Measurements from ENCODE around the gene P2RY4. TPM values are rescaled to one million over a fixed set of nuclear protein-coding genes. Genes with fewer than 3 reads are reported as not detected.

Gene P2RY4
- total RNA-seq, 2 donors from 2014 or later, result 1.4 to 3.9 TPM

DNA sequence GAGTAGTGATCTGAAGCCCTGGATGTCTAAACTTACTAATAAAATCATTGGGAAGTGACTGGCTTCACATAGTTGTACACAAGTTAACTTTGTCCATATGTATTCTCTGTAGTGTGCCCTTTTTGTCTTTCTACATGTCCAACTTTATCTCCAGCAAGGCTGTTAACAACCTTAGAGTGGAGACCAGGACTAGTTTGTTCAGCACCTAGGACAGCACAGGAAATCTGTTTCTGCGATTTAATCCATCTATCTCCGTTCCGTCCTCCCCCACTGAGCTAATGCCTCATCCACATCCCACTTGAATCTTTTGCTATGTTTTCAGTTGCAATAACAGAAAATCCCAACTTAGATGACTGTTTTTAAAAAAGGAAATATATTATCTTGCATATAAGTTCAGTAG lies 4.8 kb upstream of the P2RY4 start:
- no peaks in the 10 kb centered on the region for H3K9me3 ChIP-seq
- no peaks in the 10 kb centered on the region for H3K27me3 ChIP-seq (replicated peaks; ENCODE audit: insufficient read depth)
- no peak for ATAC-seq (ENCODE audit: insufficient number of reproducible peaks, low FRiP score, low read depth)
- TF ChIP-seq, protein P1, sequence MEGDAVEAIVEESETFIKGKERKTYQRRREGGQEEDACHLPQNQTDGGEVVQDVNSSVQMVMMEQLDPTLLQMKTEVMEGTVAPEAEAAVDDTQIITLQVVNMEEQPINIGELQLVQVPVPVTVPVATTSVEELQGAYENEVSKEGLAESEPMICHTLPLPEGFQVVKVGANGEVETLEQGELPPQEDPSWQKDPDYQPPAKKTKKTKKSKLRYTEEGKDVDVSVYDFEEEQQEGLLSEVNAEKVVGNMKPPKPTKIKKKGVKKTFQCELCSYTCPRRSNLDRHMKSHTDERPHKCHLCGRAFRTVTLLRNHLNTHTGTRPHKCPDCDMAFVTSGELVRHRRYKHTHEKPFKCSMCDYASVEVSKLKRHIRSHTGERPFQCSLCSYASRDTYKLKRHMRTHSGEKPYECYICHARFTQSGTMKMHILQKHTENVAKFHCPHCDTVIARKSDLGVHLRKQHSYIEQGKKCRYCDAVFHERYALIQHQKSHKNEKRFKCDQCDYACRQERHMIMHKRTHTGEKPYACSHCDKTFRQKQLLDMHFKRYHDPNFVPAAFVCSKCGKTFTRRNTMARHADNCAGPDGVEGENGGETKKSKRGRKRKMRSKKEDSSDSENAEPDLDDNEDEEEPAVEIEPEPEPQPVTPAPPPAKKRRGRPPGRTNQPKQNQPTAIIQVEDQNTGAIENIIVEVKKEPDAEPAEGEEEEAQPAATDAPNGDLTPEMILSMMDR (IDR thresholded peaks at IDR 0.05), result no peak
- H3K4me3 ChIP-seq, result no peak overlapping the region
- H3K27ac ChIP-seq, result no peak overlapping the region
- no peaks in the 10 kb centered on the region for H3K4me1 ChIP-seq (ENCODE audit: control insufficient read depth in 1 of 2, low read depth in 2 of 2)
- no peaks in the 10 kb centered on the region for H3K36me3 ChIP-seq
- DNase-seq (ENCODE audit: low spot score), result no peak

DNA sequence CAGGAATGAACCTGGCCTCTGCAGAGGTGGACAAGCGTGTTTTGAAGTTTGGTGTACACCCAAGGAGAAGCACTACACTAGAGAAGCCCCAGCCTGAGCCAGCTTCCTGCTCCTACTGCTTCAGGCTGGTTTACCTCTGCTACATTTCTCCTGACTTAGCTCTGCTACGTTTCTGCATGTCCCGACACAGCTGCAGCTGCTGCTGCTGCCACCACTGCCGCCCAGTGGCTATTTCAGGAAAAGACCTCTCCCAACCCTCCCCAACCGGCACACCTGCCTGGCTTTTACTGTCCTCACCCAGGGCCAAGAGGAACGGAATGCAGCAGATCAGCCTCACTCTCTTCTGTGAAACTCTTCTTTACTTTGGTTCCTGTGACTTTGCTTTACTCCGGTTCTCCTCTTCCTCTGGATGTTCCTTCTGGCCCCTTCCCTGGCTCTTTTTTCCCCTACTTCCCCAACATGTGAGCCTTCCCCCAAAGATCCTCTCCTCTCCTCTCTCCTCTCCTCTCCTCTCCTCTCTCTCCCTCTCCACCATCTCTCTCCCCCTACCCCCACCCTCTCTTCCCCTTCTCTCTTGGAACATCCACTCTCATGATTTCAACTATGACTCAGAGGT lies 3.1 kb upstream of the P2RY4 start:
- Histone ChIP-seq H3K27me3 (replicated peaks; ENCODE audit: insufficient read depth) (no peaks in the 10 kb centered on the region), H3K36me3 (no peaks in the 10 kb centered on the region), H3K9me3 (no peaks in the 10 kb centered on the region), H3K4me3 (no peak overlapping the region), H3K4me1 (ENCODE audit: control insufficient read depth in 1 of 2, low read depth in 2 of 2) (no peaks in the 10 kb centered on the region), H3K27ac (no peak overlapping the region)
- DNase-seq (ENCODE audit: low spot score), result no peak
- ATAC-seq (ENCODE audit: insufficient number of reproducible peaks, low FRiP score, low read depth), result no peak
- TF ChIP-seq, protein P1 (IDR thresholded peaks at IDR 0.05), result peak; percentile 21

DNA sequence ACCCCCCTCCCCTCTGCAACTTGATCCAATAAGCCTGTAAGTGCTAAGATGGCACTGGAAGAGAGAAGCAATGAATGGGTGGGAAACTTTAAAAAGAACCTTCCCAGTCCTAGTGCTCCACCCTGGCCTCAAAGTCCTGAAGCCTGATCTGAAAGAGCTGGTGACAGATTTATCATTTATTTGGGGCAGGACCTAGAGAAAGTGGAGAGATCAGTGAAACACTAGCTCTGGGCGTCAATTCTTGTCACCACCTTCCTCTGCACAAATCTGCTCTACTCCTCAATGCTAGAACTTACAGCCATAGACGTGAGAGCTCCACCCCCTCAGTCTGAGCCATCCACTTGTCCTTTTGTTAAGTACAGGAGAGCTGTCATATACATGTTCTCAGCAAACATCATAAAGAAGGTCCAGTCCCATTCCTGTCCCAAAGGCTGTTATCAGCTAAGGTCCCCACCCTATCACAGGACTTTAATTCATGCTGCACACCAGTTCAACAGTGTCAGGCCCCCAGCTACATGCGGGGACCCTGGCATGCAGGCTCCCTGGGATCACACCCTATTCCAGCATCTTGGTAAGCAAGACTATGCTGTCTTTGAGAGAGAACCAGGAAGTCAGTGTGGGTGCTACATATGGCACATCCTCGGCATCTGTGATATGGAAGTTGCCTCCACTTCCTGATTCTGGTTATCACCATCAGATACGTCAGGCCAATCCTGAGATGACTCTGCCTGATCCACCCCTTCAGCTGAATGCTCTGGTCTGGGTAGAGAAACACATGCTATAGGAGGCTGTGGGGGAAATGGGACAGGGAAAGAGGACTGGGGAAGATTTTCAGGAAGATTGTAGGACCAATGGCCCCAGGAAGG lies 2.3 kb downstream of the P2RY4 start:
- Histone ChIP-seq H3K9me3 (no peaks in the 10 kb centered on the region), H3K4me3 (no peak overlapping the region), H3K4me1 (ENCODE audit: control insufficient read depth in 1 of 2, low read depth in 2 of 2) (no peaks in the 10 kb centered on the region), H3K27me3 (replicated peaks; ENCODE audit: insufficient read depth) (no peaks in the 10 kb centered on the region), H3K36me3 (no peaks in the 10 kb centered on the region), H3K27ac (no peak overlapping the region)
- DNase-seq (ENCODE audit: low spot score), result no peak
- ATAC-seq (ENCODE audit: insufficient number of reproducible peaks, low FRiP score, low read depth), result no peak
- TF ChIP-seq, protein P1 (IDR thresholded peaks at IDR 0.05), result no peak

DNA sequence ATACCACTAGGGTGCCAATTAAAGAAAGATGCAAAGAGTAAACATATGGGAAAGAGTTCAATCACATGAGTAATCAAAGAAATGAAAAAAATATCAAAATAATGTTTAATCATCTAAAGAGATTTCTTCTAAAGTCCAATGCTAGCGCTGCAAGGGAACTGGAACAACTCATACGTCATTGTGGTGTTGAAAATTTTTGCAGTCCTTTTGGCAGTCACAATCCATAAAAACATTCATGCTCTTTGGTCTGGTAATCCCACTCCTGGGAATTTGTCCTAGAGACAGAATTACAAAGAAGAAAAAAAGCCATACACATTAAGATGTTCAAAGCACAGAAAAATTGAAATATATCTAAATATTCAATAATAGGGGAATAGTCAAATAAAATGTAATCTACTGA lies 4.6 kb downstream of the P2RY4 start:
- H3K9me3 ChIP-seq, result no peaks in the 10 kb centered on the region
- no peaks in the 10 kb centered on the region for H3K36me3 ChIP-seq
- DNase-seq (ENCODE audit: low spot score), result no peak
- no peak for ATAC-seq (ENCODE audit: insufficient number of reproducible peaks, low FRiP score, low read depth)
- H3K4me1 ChIP-seq (ENCODE audit: control insufficient read depth in 1 of 2, low read depth in 2 of 2), result no peaks in the 10 kb centered on the region
- no peak overlapping the region for H3K27ac ChIP-seq
- no peaks in the 10 kb centered on the region for H3K27me3 ChIP-seq (replicated peaks; ENCODE audit: insufficient read depth)
- TF ChIP-seq, protein P1 (IDR thresholded peaks at IDR 0.05), result no peak
- H3K4me3 ChIP-seq, result no peak overlapping the region

DNA sequence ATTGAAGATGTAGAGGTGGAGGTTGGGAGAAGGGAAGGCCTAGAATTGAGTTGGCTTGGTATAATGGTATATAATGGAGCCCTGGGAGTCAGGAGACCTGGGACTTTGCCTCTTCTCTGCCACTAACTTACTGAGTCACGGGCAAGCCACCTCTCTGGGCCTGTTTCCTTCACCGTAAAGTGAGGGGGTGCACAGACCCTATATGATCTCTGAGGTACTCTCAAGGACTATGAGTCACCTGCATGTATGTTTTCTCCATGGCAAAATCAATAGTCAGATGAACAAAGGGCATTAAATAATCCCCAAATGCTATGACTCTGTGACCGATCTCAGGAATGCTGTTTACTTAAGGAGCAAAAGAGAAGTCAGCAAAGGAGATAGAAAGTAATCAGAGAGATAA lies 5.1 kb downstream of the P2RY4 start:
- Histone ChIP-seq H3K4me1 (ENCODE audit: control insufficient read depth in 1 of 2, low read depth in 2 of 2) (no peaks in the 10 kb centered on the region), H3K4me3 (no peak overlapping the region), H3K36me3 (no peaks in the 10 kb centered on the region), H3K27ac (no peak overlapping the region), H3K27me3 (replicated peaks; ENCODE audit: insufficient read depth) (no peaks in the 10 kb centered on the region), H3K9me3 (no peaks in the 10 kb centered on the region)
- no peak for DNase-seq (ENCODE audit: low spot score)
- ATAC-seq (ENCODE audit: insufficient number of reproducible peaks, low FRiP score, low read depth), result no peak
- TF ChIP-seq, protein P1 (IDR thresholded peaks at IDR 0.05), result no peak
